CD4-positive, CD25-positive, alpha-beta regulatory T cell (primary cell): ENCODE measurements around the gene PAQR9. TPM values are rescaled to one million over a fixed set of nuclear protein-coding genes. Genes with fewer than 3 reads are reported as not detected.

Source experiments
- ATAC-seq, 2 donors: fragments of 150-1000 bp; cut with Tn5 transposase; one replicate each; pipeline ENCODE4 v1.10.0; 2021; ENCODE audit warnings: low read depth in 2 of 2, moderate number of reproducible peaks in 2 of 2, moderate library complexity in 1 of 2
- DNase-seq, 3 donors: peaks; one replicate each; pipeline versions ENCODE4 v3.0.0 to v3.0.0-alpha.2; 2012 to 2022; ENCODE audit warnings: mixed read lengths in 1 of 3
- H3K27ac ChIP-seq: one replicate; pipeline ENCODE4 v1.7.0; 2013; ENCODE audit warnings: mild to moderate bottlenecking, low read length; ENCODE audit not compliant: insufficient read depth, poor library complexity, severe bottlenecking
- H3K27me3 ChIP-seq: one replicate; pipeline ENCODE4 v1.7.0; 2013; ENCODE audit warnings: low read length; ENCODE audit not compliant: control insufficient read depth, insufficient read depth
- H3K36me3 ChIP-seq: one replicate; pipeline ENCODE4 v1.7.0; 2013; ENCODE audit warnings: mild to moderate bottlenecking, low read length, moderate library complexity; ENCODE audit not compliant: control insufficient read depth, insufficient read depth
- H3K4me1 ChIP-seq: 2 replicates; pipeline ENCODE4 v1.7.0; 2013; ENCODE audit warnings: mild to moderate bottlenecking, low read length; ENCODE audit not compliant: insufficient read depth, control insufficient read depth, poor library complexity, severe bottlenecking
- H3K4me3 ChIP-seq: one replicate; pipeline ENCODE4 v1.7.0; 2013; ENCODE audit warnings: low read depth, mild to moderate bottlenecking, low read length, moderate library complexity
- H3K9me3 ChIP-seq, 2 experiments: 1 replicate in 1 of 2; 2 replicates in 1 of 2; pipeline ENCODE4 v1.7.0; 2013; ENCODE audit warnings: low read length in 2 of 2, mild to moderate bottlenecking in 1 of 2, moderate library complexity in 1 of 2; ENCODE audit not compliant: control insufficient read depth in 2 of 2
- H3K27ac Mint-ChIP-seq, 3 donors: one replicate each; pipeline ENCODE4 v1.8.0; 2020 to 2022; ENCODE audit warnings: mild to moderate bottlenecking in 3 of 3, mixed read lengths in 3 of 3, moderate library complexity in 2 of 3
- H3K27me3 Mint-ChIP-seq: one replicate; pipeline ENCODE4 v1.8.0; 2022; ENCODE audit warnings: mild to moderate bottlenecking, mixed read lengths
- H3K36me3 Mint-ChIP-seq: one replicate; pipeline ENCODE4 v1.8.0; 2020; ENCODE audit warnings: mixed read lengths
- H3K4me1 Mint-ChIP-seq, 4 donors: one replicate each; pipeline ENCODE4 v1.8.0; 2020 to 2022; ENCODE audit warnings: mixed read lengths in 4 of 4, mild to moderate bottlenecking in 1 of 4
- H3K4me3 Mint-ChIP-seq, 4 donors: one replicate each; pipeline ENCODE4 v1.8.0; 2020 to 2022; ENCODE audit warnings: mild to moderate bottlenecking in 4 of 4, mixed read lengths in 4 of 4, moderate library complexity in 3 of 4
- H3K9me3 Mint-ChIP-seq, 7 donors: one replicate each; pipeline ENCODE4 v1.8.0; 2020 to 2022; ENCODE audit warnings: mixed read lengths in 7 of 7, mild to moderate bottlenecking in 3 of 7, moderate library complexity in 2 of 7
- polyA plus RNA-seq, 4 donors: library from polyadenylated mRNA; unstranded; fragments of 300-500 nt; fragmentation: Illumina TruSeq; gene quantifications; one replicate each; pipeline ENCODE4 v1.2.3, GENCODE V29; 2021
- total RNA-seq: library from RNA; stranded (reverse); gene quantifications from one replicate; pipeline ENCODE4 v1.2.3, GENCODE V29; 2022

Gene PAQR9
- total and polyA plus RNA-seq, 5 donors from 2014 or later, result not detected

DNA sequence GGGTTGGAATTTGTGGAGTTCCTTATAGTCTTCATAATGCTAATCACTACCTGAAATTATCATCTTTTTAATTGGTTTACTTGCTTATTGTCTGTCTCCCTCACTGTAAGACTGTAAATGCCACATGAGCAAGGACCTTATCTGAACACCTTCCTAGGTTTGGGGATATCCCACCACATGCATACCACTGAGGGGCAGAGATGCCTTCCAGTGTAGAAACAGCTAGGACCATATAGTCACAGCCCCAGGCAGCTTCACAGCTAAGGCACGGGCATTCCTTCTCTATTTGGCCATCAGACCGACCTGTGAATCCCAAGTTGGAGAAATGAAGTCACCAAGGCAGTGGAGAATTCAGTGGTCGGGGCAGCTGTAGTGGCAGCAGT, 28.6 kb downstream of the PAQR9 start:
- Mint-ChIP-seq H3K4me3 (no peak overlapping the region), H3K27me3 (peaks cover 5% of the 10 kb centered on the region), H3K27ac (no peak overlapping the region), H3K9me3 (no peaks in the 10 kb centered on the region), H3K4me1 (no peaks in the 10 kb centered on the region), H3K36me3 (no peaks in the 10 kb centered on the region)
- Histone ChIP-seq H3K27me3 (peaks cover 4% of the 10 kb centered on the region), H3K9me3 (no peaks in the 10 kb centered on the region), H3K4me3 (no peak overlapping the region), H3K36me3 (no peaks in the 10 kb centered on the region), H3K27ac (no peak overlapping the region), H3K4me1 (no peaks in the 10 kb centered on the region)
- no peak for DNase-seq
- no peak for ATAC-seq

DNA sequence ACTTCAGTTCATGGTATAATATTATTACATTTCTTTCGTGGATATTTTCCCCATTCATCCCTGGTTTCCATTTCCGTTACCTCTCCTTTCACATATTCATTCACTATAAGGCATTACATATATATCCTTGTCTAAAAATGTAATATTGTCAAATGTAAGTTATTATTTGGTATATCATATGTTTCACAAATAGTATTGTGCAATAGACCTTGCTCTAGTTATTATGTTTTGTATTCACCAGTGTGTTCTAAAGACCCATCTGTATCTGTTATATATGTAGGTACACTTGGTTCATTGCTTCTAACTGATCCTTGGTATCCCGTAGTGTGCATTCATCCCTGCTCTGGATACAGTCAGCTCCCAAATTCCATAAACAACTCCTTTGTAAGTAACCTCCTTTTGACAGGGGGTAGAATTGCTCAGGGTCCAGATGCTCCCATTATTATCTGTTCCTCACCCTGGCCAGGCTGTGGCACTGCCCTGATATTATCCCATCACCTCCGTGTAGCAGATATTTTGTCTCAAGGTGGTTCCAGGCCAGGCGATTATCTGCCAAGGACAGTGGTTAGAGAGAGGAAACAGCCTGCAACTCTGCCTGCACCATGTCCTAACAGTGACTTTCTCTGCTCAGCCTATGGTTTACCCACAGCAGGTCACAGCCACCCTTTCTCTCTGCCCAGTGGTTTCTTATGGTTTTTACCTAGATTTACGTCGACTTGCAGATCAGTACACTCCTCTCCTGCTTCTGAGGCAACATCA, 29.2 kb downstream of the PAQR9 start:
- peaks cover 4% of the 10 kb centered on the region for H3K27me3 ChIP-seq
- no peaks in the 10 kb centered on the region for H3K4me1 ChIP-seq
- Mint-ChIP-seq H3K4me3 (no peak overlapping the region), H3K27me3 (peaks cover 5% of the 10 kb centered on the region), H3K36me3 (no peaks in the 10 kb centered on the region), H3K9me3 (no peaks in the 10 kb centered on the region), H3K4me1 (no peaks in the 10 kb centered on the region), H3K27ac (no peak overlapping the region)
- H3K9me3 ChIP-seq, result no peaks in the 10 kb centered on the region
- no peak for ATAC-seq
- DNase-seq, result no peak
- H3K4me3 ChIP-seq, result no peak overlapping the region
- no peak overlapping the region for H3K27ac ChIP-seq
- no peaks in the 10 kb centered on the region for H3K36me3 ChIP-seq

DNA sequence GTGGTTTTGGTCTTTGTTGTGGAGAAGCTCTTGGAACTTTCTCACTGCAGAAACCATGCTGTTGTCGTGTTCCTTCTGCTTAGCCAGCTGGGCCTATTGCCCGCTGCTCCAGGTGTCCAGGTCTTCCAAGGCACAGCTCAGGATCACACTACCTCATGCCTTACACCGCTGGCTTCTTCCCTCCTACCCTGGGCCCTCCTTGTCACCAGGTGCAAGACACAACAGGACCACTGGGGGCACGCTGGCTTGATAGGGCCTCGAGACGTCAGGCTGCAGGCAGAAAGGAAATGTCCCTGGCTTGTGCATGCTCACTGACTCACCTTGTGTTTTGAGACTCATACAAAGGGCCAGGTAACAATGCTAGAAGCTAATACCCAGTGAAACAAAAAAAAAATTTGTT, 32.3 kb downstream of the PAQR9 start:
- peaks cover 20% of the 10 kb centered on the region for H3K27me3 Mint-ChIP-seq
- no peaks in the 10 kb centered on the region for H3K36me3 ChIP-seq
- H3K4me1 Mint-ChIP-seq, result no peaks in the 10 kb centered on the region
- no peaks in the 10 kb centered on the region for H3K36me3 Mint-ChIP-seq
- DNase-seq (peak in 2 of 3 donors; percentile 9 to 36), ATAC-seq (peak; percentile 60 to 66)
- H3K9me3 Mint-ChIP-seq, result peaks cover 0 to 3% (median 0%) of the 10 kb centered on the region in 7 donors
- H3K4me1 ChIP-seq, result no peaks in the 10 kb centered on the region
- H3K9me3 ChIP-seq, result no peaks in the 10 kb centered on the region
- H3K4me3 ChIP-seq, result no peak overlapping the region
- no peak overlapping the region for H3K4me3 Mint-ChIP-seq
- no peak overlapping the region for H3K27ac Mint-ChIP-seq
- no peak overlapping the region for H3K27ac ChIP-seq
- H3K27me3 ChIP-seq, result peaks cover 18% of the 10 kb centered on the region

DNA sequence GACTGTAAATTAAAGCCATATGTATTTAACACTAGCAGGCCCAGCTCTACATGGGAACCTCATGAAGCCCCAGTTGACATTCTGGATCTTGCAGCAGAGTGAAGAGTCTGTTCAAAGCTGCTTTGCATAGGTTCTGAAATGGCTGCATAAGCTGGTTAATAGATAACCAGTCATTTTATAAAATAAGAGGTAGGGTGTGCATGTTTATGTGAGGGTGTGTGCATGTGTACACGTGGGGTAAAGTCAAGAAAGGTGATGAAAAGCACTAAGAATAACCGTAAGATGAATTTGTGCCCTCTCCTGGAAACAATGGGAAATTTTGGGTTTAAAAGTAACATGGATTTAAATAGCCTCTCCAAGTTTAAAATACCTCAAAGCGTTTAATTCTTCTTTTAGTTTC, 33.0 kb downstream of the PAQR9 start:
- no peak for ATAC-seq
- H3K4me1 ChIP-seq, result no peaks in the 10 kb centered on the region
- no peaks in the 10 kb centered on the region for H3K9me3 ChIP-seq
- H3K27ac ChIP-seq, result no peak overlapping the region
- Mint-ChIP-seq H3K36me3 (no peaks in the 10 kb centered on the region), H3K27me3 (peaks cover 27% of the 10 kb centered on the region), H3K4me1 (no peaks in the 10 kb centered on the region), H3K9me3 (peaks cover 0 to 3% (median 0%) of the 10 kb centered on the region in 7 donors), H3K27ac (no peak overlapping the region), H3K4me3 (no peak overlapping the region)
- H3K36me3 ChIP-seq, result no peaks in the 10 kb centered on the region
- DNase-seq, result no peak
- no peak overlapping the region for H3K4me3 ChIP-seq
- H3K27me3 ChIP-seq, result peaks cover 18% of the 10 kb centered on the region

DNA sequence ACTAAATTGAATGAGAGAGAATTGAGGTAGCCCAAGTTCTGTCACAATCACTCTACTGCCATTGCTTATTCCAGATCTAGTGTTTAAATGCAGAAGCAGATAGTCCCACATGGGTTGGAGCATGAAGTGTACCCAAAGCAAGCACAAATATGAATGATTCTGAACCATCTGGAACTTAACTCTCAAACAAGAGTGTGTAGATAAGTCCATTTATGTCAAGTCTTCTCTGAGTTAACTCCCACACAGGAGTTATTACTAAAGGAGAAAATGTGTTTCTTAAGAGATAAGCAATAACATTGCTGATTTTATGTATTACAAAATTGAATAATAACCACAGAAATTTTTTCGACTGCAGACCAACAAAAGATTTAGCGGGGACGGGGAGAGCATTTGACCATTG, 33.6 kb downstream of the PAQR9 start:
- H3K27me3 Mint-ChIP-seq, result peaks cover 29% of the 10 kb centered on the region
- no peaks in the 10 kb centered on the region for H3K36me3 ChIP-seq
- H3K9me3 Mint-ChIP-seq, result peaks cover 0 to 3% (median 0%) of the 10 kb centered on the region in 7 donors
- H3K4me3 ChIP-seq, result no peak overlapping the region
- ATAC-seq (no peak), DNase-seq (no peak)
- H3K4me1 Mint-ChIP-seq, result no peaks in the 10 kb centered on the region
- H3K9me3 ChIP-seq, result no peaks in the 10 kb centered on the region
- H3K27ac ChIP-seq, result no peak overlapping the region
- no peak overlapping the region for H3K4me3 Mint-ChIP-seq
- H3K27me3 ChIP-seq, result peaks cover 18% of the 10 kb centered on the region
- H3K27ac Mint-ChIP-seq, result no peak overlapping the region
- no peaks in the 10 kb centered on the region for H3K4me1 ChIP-seq
- no peaks in the 10 kb centered on the region for H3K36me3 Mint-ChIP-seq

DNA sequence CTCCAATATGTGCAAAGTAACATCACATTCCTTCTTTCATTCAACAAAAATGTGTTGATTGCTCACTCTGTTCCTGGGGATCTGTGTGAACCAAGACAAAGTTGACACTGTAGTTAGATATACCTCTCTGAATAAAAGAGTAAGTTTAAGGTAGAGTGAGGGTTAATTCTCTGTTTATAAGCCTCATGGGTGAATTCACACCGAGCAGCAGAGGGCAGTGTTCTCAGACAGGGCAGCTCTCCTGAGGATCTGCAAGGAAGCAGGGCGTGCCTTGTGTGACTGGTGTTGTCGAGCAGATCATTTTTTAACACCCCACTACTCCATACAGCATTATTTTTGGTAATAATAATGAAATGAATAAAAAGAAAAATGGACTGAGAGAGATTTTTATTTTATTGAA, 34.4 kb downstream of the PAQR9 start:
- H3K4me1 Mint-ChIP-seq, result no peaks in the 10 kb centered on the region
- no peaks in the 10 kb centered on the region for H3K36me3 Mint-ChIP-seq
- DNase-seq (peak; percentile 19 to 72 (median 32)), ATAC-seq (peak; percentile 48 to 52)
- no peak overlapping the region for H3K27ac ChIP-seq
- peaks cover 0 to under 1% of the 10 kb centered on the region in 2 experiments for H3K9me3 ChIP-seq
- H3K4me3 Mint-ChIP-seq, result no peak overlapping the region
- H3K4me1 ChIP-seq, result no peaks in the 10 kb centered on the region
- H3K27me3 ChIP-seq, result peaks cover 18% of the 10 kb centered on the region
- H3K36me3 ChIP-seq, result no peaks in the 10 kb centered on the region
- H3K27ac Mint-ChIP-seq, result no peak overlapping the region
- H3K27me3 Mint-ChIP-seq, result peaks cover 37% of the 10 kb centered on the region
- H3K9me3 Mint-ChIP-seq, result peaks cover 0 to 5% (median 0%) of the 10 kb centered on the region in 7 donors
- no peak overlapping the region for H3K4me3 ChIP-seq

DNA sequence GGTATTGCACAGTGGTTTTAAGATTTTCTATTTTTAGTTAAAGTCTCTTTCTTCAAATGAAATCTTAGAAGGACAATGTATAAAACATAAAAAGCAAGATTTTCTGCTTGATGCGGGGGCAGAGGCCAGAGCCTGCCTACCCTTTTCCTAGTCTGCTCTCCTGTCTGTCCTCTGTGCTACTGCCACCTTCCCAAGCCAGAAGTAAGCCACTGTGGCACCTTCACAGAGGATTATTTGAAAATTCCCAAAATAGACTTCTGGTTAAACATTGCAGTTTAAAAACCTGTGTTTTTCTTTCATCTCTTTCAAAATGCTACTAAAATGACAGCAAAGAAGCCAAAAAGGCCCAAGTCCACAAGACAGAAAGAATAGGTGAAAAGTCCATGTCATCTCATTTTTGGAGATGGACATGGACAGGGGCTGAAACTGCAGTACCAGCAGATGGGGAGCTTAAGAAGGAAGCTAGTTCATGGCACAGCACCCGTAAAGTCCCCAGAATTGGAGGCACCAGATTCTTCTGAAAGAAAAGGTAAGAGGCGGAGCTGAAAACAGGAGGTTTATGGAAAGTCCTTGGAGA, 37.0 kb downstream of the PAQR9 start:
- H3K4me1 ChIP-seq, result no peaks in the 10 kb centered on the region
- ATAC-seq, result no peak
- H3K4me3 ChIP-seq, result no peak overlapping the region
- H3K27me3 ChIP-seq, result peaks cover 20% of the 10 kb centered on the region
- Mint-ChIP-seq H3K4me1 (no peaks in the 10 kb centered on the region), H3K4me3 (no peak overlapping the region), H3K27ac (no peak overlapping the region), H3K27me3 (peaks cover 60% of the 10 kb centered on the region), H3K36me3 (no peaks in the 10 kb centered on the region), H3K9me3 (peaks cover 0 to 9% (median 0%) of the 10 kb centered on the region in 7 donors)
- H3K36me3 ChIP-seq, result no peaks in the 10 kb centered on the region
- no peak for DNase-seq
- no peak overlapping the region for H3K27ac ChIP-seq
- peaks cover 3 to 4% of the 10 kb centered on the region in 2 experiments for H3K9me3 ChIP-seq

DNA sequence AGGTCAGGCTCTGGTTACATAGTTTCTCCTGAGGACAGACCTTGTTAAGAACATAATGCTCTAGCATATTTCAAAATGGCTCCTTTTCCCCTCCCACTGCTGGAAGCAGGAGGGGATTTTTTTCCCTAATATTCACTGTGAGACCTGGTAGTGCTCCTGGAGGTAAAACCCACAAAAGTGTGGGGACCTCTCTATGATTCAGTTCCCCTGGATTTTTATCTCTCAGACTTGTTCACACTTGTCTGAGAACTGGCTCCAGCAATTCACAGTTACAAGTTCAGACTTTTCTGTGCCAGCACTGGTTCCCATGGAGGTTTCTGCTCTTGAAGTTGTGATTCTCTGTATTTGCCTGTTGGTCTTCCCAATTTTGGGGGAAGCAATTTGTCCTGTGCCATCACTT, 38.3 kb downstream of the PAQR9 start:
- H3K27me3 ChIP-seq, result peaks cover 20% of the 10 kb centered on the region
- Mint-ChIP-seq H3K27ac (no peak overlapping the region), H3K36me3 (no peaks in the 10 kb centered on the region), H3K9me3 (peaks cover 0 to 9% (median 0%) of the 10 kb centered on the region in 7 donors), H3K4me1 (no peaks in the 10 kb centered on the region), H3K27me3 (peaks cover 65% of the 10 kb centered on the region), H3K4me3 (no peak overlapping the region)
- no peaks in the 10 kb centered on the region for H3K4me1 ChIP-seq
- ATAC-seq (no peak), DNase-seq (no peak)
- peaks cover 3 to 4% of the 10 kb centered on the region in 2 experiments for H3K9me3 ChIP-seq
- no peaks in the 10 kb centered on the region for H3K36me3 ChIP-seq
- H3K4me3 ChIP-seq, result no peak overlapping the region
- H3K27ac ChIP-seq, result no peak overlapping the region
